GM19328 (cell line): Measurements from ENCODE around the gene ALPG.
"Not testable (repeated sequence)": the region's sequence is repeated elsewhere in the genome, so short reads cannot be mapped to it uniquely, and the experiment has no call there.

Experiments
- ATAC-seq: cut with Tn5 transposase; IDR thresholded peaks from one replicate; pipeline ENCODE4 v1.9.1; 2021; ENCODE audit warnings: mild to moderate bottlenecking, moderate library complexity; ENCODE audit not compliant: unreplicated experiment

The ALPG gene

GRCh38 chr2:232438951-232439757 is 32.5 kb downstream of the ALPG start:
- no peak for ATAC-seq

- ATAC-seq, result no peak
Observed at GRCh38 chr2:232439758-232440135, 33.1 kb downstream of the ALPG start.

- peak; percentile 60 for ATAC-seq
Observed at GRCh38 chr2:232440220-232441018, 33.8 kb downstream of the ALPG start.

- ATAC-seq, result no peak
Observed at GRCh38 chr2:232441147-232441651, 34.6 kb downstream of the ALPG start.

- ATAC-seq, result not testable (repeated sequence)
Observed at GRCh38 chr2:232441922-232442321, 35.3 kb downstream of the ALPG start.

GRCh38 chr2:232442431-232442830 is 35.8 kb downstream of the ALPG start:
- not testable (repeated sequence) for ATAC-seq

- not testable (repeated sequence) for ATAC-seq
Observed at GRCh38 chr2:232443047-232443446, 36.4 kb downstream of the ALPG start.

- not testable (repeated sequence) for ATAC-seq
Observed at GRCh38 chr2:232443669-232444408, 37.2 kb downstream of the ALPG start.

- ATAC-seq, result no peak
Observed at GRCh38 chr2:232444409-232445148, 37.9 kb downstream of the ALPG start.

- not testable (repeated sequence) for ATAC-seq
Observed at GRCh38 chr2:232445149-232445885, 38.7 kb downstream of the ALPG start.

GRCh38 chr2:232446266-232446777 is 39.7 kb downstream of the ALPG start:
- ATAC-seq, result not testable (repeated sequence)

GRCh38 chr2:232447091-232447620 is 40.5 kb downstream of the ALPG start:
- ATAC-seq, result no peak

GRCh38 chr2:232447638-232448303 is 41.1 kb downstream of the ALPG start:
- no peak for ATAC-seq

- no peak for ATAC-seq
Observed at GRCh38 chr2:232448304-232448690, 41.7 kb downstream of the ALPG start.

- ATAC-seq, result no peak
Observed at GRCh38 chr2:232449964-232450363, 43.3 kb downstream of the ALPG start.

GRCh38 chr2:232451645-232452044 is 45.0 kb downstream of the ALPG start:
- ATAC-seq, result not testable (repeated sequence)

GRCh38 chr2:232454630-232455029 is 48.0 kb downstream of the ALPG start:
- ATAC-seq, result no peak

- ATAC-seq, result no peak
Observed at GRCh38 chr2:232455426-232456255, 49.0 kb downstream of the ALPG start, which contains the start of gene ALPI. Gene ALPI (plus strand): TSS chr2:232456153. CDS start chr2:232456200, 47 bp downstream.
